Amniotic stem cell (primary cell): ENCODE results near the gene TMX3.

ENCODE experiments used
- DNase-seq: peaks from one replicate; lab custom pipeline; 2025; lab: John Stamatoyannopoulos, UW

The TMX3 gene

DNA sequence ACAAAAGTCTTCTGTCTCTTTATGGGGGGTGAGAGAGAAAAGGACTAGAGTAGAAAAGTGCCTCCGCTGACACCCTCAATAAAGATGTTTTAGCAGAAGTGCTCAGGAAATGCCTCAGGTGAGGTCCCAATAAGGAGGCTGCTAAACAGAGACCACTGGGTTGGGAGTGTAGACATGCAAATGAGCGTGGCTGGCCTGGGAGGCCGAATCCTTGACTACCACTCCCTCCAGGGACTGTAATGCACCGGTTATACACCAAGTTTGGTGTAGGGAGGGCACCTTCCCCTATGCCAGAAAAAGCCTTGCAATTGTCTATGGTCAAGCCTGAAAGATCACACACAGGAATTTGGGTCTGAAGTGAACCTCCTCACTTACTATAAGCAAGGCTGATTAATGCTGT lies 1.8 kb downstream of the TMX3 start:
- no peak for DNase-seq

DNA sequence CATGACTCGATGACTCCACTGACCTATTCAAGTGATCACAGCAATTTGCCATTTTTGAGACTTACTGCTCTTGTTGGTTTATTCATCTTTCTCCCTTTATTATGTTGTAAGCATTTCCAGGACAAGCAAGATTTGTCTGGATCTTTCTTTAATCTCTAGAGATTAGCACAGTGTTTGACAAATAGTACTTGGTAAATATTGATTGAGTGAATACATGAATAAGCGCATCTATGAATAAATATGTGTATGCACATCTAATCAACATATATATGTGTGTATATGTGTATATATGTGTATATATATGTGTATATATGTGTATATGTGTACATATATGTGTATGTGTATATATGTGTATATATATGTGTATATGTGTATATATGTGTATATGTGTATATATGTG lies 7.3 kb downstream of the TMX3 start:
- no peak for DNase-seq

DNA sequence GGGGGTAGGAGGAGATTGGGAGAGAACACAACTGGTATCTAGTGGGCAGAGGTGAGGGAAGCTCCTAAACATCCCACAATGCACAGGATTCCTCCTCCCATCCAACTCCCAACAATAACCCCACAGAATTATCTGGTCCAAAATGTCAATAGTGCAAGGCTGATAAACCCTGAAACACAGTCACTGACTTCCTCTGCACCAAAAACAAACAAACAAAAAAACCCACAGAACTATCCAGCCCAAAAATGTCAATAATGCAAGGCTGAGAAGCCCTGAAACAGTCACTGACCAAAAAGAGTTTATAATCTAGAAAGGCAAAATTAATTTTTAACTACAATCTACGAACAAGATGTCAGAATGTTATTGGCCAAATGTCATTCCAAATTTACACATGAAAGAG lies 9.8 kb downstream of the TMX3 start:
- DNase-seq: no peak

DNA sequence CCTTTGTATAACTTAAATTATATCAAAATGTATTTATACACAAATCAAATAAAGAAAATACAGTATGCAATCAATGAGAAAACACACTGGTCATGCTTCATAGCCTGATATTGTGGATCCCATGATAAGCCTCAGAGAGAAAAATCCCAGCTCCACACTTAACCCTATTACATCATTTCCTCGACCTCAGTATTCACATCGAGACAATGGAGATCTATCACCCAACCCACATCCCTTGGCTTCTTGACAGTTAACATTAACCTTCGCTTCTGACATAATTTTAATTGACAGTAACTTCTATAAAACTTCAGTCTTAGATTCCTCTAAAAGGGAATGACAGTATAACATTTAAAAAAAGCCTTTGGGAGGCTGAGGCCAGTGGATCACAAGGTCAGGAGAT lies 11.6 kb downstream of the TMX3 start:
- no peak for DNase-seq

DNA sequence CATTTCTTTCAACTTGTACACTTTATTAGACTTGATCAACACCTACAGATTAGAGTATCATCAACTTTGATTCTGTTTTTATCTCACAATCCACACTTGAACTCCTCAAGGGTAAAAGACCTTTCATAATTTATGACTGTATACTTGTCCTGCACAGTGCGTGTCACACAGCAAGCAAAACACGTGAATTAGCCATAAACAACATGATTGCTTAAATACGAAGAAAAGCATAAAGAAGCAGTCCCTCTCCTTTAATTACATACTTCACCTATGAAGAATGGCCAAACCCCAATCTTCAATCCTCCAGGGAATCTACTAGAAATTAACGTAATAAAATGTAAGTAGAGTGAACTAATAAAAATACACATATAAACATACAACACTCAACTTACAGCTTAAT lies 13.6 kb downstream of the TMX3 start:
- no peak for DNase-seq

DNA sequence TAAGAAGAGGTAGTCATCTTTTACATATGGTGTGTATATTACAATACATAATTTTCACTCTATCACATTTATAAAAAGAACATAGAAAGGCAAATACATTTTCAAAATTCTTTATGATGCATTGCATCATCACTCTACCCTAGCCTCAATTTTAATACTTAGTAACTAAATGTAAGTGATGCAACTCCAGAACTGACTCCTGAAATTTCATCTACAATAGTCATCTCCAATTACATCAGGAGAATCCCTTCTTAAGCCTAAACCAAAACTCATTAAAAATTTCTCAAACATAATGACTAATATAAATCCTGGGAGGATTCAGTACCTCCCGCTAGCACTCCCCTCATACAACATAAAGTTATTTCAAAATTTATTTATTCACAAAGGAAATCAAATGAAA lies 15.9 kb downstream of the TMX3 start:
- DNase-seq: no peak

DNA sequence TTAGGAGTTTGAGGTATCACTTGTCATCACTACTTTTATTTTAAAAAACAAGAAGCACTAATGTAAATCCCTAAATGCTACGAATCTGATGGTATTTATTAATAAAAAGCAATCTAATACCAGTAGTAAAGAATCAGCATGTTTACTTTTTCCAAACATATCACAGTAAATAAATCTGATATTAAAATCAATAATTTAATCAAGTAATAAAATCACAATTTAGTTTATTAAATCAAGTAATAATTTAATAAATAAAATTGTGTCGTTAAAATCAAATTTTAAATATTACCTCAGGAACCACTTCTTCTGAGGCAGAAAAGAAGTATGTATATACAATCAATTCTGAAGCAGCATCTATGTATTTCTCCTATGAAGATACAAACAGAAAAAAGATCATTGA lies 18.0 kb downstream of the TMX3 start:
- DNase-seq: no peak

DNA sequence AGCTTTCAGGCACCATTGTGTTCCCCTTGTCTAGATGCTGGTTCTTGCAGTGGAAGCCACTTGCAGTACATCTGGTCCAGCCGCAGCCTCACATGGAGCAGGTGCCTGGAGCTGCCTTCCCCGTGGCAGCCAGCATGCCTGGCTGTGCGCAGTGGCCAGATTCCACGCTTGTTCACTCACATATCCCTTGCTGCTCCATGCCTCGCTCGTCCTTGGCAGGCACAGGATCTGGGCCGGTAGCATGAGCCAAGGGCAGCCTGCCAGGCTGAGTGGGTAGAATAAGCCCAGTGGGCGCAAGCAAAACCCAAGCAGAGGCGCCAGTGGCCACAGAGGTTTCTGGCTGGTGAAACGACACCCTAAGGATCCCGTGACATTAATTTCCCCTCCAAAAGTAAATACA lies 20.6 kb downstream of the TMX3 start:
- no peak for DNase-seq

DNA sequence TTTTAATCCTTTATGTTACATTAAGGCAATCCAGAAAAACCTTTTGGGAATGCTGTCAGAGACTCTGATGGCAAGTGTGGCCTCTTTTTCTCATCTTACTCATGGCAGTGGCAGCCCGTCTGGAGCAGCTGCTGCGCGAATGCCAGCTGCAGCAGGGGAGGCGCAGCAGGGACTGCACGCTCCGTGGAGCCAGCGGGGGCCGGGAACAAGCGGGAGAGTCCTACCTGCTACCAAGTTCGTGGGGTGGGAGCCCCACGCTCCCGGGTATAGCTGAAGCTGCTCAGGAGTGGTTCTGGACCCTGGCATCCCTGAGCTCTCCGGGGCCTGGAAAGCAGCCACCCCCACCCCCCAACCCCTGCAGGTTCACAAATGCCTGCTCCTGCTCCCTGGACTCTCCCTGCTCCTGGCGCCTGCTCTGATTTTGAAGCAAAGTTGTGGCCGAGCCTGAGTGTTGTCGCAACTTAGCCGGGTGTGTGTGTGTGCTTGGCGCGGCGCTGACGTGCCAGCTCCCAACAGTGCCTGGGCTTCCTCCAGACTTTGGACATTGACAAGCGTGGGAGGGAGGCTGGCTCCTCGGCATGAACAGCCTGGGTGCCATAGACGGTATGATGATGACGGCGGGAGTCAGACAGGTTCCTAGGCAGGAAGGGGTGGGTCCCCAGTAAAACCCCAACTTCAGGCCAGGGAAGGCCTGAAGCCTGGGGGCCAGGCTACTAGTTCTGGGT lies 21.7 kb downstream of the TMX3 start:
- DNase-seq: no peak

DNA sequence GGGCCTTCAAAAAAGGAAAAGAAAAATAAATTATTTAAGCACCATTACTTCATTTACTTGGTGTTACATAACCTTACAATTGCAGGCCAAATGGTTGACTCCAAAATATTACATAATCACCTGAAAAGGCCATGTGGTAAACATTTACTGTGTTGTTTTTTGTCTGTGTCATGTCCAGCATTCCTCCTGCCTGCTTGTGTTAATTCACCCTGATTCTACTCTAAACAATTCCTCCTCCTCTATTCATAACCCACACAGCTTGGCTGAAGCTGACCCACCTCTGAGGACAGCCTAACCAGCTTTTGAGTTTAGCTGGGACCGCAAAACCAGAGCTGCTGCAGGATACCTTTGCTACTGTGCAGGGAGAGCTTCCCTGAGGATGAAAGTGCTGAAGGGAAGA lies 35.4 kb downstream of the TMX3 start:
- no peak for DNase-seq

DNA sequence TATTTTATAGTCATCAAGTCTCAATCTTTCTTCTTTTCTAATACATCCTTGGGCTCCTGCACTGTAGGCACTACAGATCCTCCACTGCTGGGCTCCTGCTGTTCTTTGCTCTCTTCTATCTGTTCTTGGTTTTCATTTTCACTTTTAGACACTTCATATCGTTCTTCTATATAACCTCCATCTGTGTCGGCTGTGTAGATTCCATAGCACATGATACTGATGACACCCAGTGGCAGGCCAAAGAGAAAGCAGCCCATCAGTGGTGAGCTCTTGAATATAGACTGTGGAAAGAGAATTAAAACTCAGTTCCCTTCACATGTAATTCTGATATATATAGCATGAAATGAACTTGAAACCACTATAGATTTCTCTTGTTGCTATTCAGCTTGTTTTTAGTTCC lies 38.0 kb downstream of the TMX3 start:
- DNase-seq: no peak

DNA sequence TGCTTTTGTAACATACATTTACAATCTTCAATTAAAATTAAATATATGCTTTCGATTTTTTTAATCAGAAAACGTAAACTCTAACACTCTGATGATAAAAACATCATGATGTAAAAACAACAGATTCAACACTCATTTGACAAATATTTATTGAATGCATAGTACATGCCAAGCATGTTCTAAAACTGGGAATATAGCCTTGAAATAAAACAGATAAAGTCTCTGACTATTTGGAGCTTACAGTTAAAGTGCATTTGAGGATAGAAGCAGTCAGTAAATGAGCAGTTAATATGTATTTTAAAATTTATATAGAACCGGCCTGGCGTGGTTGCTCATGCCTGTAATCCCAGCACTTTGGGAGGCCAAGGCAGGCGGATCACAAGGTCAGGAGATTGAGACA lies 47.8 kb downstream of the TMX3 start:
- no peak for DNase-seq

DNA sequence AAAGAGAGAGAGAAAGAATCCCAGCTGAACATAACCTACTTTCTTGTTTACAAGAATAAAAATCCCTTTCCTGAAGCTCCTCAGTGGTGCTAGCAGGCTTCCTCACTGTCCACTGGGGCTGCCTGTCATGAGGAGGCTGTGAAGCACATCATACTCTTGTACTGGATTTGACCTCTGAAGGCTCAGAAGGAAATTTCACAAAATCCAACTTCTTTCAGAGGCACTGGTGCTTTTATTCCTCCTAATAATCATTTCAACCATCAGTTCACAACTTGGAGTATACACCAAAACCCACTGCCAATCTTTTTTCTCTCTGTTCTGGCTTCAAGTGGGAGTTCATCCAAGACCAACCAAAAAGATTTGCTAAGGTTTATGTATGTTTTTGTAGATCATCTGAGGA lies 48.5 kb downstream of the TMX3 start:
- DNase-seq: no peak

DNA sequence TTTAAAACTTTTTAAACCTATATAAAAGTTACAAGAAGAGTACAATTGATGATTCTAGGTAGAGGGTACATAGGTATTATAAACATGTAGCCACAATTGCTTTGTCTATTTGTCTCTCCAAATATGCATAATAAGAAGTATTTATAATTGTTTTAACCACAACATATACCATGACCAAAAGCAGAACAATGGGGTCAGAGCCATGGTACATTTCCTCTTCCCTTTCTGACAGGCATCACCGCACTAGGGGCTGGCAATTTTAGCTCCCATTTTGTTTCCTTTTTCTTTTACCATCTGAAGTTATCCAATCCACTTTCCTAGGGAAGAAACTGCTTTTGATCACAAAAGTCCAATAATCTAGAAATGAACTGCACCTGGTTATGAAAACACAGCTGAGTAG lies 49.3 kb downstream of the TMX3 start:
- no peak for DNase-seq

DNA sequence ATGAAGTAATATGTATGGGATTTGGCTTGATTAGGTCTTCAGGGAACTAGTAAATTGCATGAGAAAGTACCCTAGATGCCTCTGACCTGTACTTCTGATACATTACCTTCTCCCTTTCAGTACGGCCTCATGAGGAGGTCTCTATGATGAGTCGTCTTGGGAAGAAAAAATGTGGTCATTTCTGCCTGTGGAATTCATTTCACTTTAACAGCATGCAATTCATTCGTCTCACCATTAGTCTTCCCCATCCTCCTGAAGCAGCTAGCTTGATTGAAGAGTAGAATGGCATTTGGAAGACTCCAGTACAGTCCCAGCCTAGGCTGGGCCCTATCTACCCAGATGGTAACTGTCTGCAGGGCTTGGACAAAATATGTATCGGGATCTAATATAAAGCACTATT lies 52.2 kb downstream of the TMX3 start:
- no peak for DNase-seq

DNA sequence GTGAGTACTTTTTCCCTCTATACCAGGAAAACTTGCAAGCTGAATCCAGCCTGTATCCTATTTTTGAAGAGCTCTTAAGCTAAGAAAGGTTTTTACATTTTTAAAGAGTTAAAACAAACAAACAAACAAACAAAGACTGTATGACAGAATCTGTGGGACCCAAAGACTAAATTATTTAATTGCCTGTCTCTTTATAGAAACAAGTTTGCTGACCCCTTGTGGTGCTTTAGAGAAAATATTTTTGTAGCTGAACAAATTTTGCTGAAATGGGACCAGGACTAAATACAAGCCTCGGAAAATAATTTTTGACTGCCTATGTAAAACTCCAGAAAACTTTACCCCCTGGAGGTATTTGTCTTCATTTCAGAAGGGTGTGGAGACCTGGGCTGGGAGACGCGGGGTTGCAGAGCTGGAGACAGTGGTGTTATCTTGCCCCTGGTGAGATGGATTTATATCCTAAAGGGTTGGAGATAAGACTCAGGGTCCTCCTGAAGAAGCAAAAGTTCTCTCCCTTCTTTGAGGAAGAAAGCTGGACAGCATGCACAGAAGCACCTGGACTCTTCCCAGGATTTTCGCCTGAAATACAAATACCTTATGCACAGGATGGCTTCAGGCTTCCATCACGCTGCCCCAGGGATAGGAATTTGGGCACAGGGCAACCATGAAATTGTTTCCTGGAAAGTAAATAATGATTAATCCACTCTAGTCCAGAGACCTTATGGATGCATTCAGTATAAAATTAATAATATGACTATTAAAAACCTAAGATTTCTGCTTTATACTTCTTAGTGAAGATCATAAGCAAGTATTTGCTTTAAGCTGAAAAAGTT lies 54.3 kb downstream of the TMX3 start:
- peak; percentile 29 for DNase-seq

DNA sequence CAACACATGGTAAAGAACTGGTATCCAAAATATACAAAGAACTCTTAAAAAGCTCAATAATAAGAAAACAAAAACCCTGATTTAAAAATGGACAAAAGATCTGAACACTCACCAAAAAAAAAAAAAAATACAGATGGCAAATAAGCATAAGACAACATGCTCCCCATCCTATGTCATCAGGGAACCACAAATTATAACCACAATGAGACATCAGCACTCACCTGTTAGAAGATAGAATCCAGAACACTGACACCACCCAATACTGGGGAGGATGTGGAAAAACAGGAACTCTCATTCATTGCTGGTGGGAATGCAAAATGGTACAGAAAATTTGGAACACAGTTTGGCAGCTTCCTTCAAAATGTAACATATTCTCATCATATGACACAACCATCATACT lies 66.7 kb downstream of the TMX3 start:
- no peak for DNase-seq

DNA sequence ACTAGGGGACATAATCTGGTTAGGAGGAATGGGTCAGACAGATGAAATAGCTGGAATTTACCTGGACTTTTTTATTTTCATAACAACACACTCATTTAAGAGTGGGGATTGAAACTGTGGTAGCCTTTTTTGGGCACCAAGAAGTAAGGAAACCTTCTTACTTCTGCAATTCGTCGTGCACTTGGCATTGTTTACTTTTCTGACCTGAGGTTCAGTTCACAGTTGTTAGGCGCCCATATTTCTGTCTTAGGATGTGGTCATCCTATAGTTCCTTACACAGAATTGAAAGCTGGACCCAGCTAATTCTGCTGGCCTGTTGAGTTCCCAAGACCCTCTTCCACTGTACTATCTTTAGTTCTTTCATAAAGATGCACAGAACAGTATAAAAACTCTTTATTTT lies 72.9 kb downstream of the TMX3 start:
- no peak for DNase-seq

DNA sequence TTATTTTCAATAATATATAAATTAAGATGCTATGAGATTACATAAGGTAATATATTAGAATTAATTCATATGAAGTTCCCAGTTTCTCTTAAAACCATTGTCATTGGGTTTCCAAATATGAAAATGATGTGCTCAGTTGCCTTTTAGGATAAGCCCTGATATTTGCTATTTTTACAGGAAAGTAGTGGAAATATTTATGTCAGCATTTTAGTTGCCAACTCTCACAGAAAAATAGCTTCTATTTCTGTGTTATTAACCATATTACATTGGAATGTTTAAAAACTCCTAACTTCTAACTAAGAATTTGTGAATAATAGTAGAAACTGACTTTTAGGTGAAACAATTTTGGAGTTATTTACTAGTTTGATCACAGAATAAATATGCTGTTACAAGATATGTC lies 74.0 kb downstream of the TMX3 start:
- no peak for DNase-seq

DNA sequence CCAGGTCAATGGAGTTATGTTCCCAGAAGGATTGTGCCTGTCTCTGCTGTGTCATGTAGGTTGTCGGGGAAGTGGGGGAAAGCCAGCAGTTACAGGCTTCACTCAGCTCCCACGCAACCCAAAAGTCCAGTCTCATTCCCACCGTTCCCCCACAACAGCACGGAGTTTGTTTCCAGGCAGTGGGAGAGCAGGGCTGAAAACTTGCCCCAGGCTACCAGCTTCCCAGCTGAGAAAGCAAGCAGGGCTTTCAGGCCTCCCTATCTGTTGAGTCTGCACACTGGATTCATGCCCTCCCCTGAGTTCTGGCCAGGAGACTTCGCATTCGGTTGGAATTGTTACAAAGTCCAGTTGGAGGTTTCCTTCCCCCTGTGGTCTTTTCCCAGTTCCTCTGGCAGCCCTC lies 76.3 kb downstream of the TMX3 start:
- DNase-seq: no peak

DNA sequence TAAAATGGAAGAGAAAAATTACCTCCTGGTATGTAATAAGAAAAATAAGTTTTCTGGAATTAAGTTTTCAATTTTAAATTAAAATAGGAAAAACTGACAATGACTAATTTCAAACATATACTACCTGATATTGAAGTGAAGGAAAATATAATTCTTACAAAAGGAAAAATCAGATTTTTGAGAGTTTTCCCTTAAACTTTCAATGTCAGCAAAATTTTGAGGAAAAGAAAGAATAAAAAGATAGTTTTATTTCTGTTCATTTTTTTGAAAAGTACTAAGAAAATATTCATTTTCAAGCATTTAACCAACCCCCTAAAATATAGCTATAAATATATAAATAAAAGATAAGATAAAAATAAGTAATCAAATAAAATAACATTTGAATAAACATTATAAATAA lies 87.1 kb downstream of the TMX3 start:
- no peak for DNase-seq
